H1 (cell line): ENCODE data around the gene CPA4. TPM values are rescaled to one million over a fixed set of nuclear protein-coding genes. Genes with fewer than 3 reads are reported as not detected.

Experiments used
- CTCF ChIA-PET: fragments of 300-600 bp; sonication (Branson Sonifier 250); formaldehyde crosslinking; loops from one replicate; lab custom pipeline; 2021; ENCODE audit not compliant: partially characterized antibody; lab: Charles Lee
- POLR2A ChIA-PET: fragments of 300-600 bp; sonication (Branson Sonifier 250); formaldehyde crosslinking; loops from one replicate; lab custom pipeline; 2021; ENCODE audit warnings: inconsistent platforms; ENCODE audit not compliant: partially characterized antibody; lab: Charles Lee
- DNase-seq, 2 experiments: peaks; one replicate each; pipeline versions ENCODE4 v3.0.0 to v3.0.0-alpha.2; 2010 to 2022; ENCODE audit warnings: low spot score in 2 of 2, low read depth in 1 of 2, mixed read lengths in 1 of 2
- FAIRE-seq: peaks from 2 replicates; lab custom pipeline; 2011; peaks lifted over from hg19 to GRCh38; lab: Jason Lieb, UNC
- H2AFZ ChIP-seq: 2 replicates; pipeline ENCODE4 v1.8.1; 2012; ENCODE audit warnings: low read length, inconsistent platforms
- H2AK5ac ChIP-seq: 2 replicates; pipeline ENCODE4 v1.6.1; 2013; ENCODE audit warnings: low read depth, low read length
- H2BK120ac ChIP-seq: replicated peaks from 2 replicates; pipeline ENCODE3; 2013; ENCODE audit warnings: low read depth, low read length, inconsistent platforms
- H2BK12ac ChIP-seq: 2 replicates; pipeline ENCODE4 v1.6.1; 2013; ENCODE audit warnings: low read depth, low read length
- H2BK15ac ChIP-seq: 2 replicates; pipeline ENCODE4 v1.6.1; 2013; ENCODE audit warnings: low read length
- H2BK20ac ChIP-seq: 2 replicates; pipeline ENCODE4 v1.6.1; 2013; ENCODE audit warnings: low read length
- H2BK5ac ChIP-seq: 2 replicates; pipeline ENCODE4 v1.6.1; 2013; ENCODE audit warnings: low read depth, low read length
- H3K14ac ChIP-seq: 2 replicates; pipeline ENCODE4 v1.6.1; 2013; ENCODE audit warnings: inconsistent platforms; ENCODE audit not compliant: insufficient read length
- H3K18ac ChIP-seq: 2 replicates; pipeline ENCODE4 v1.6.1; 2013; ENCODE audit warnings: low read length; ENCODE audit errors: extremely low read depth
- H3K23ac ChIP-seq: 2 replicates; pipeline ENCODE4 v1.6.1; 2013; ENCODE audit warnings: inconsistent platforms; ENCODE audit not compliant: insufficient read length
- H3K23me2 ChIP-seq: 2 replicates; pipeline ENCODE4 v1.6.1; 2013; ENCODE audit warnings: low read depth, low read length
- H3K27ac ChIP-seq: 2 replicates; pipeline ENCODE4 v1.6.1; 2011; ENCODE audit warnings: low read depth, low read length, inconsistent platforms
- H3K27me3 ChIP-seq, 4 experiments: replicated peaks in 1 of 4; 1 replicate in 1 of 4; 2 replicates in 3 of 4; pipeline versions ENCODE4 v1.6.1 to v1.8.1; 2011 to 2013; ENCODE audit warnings: low read length in 3 of 4, mild to moderate bottlenecking in 3 of 4, inconsistent platforms in 2 of 4, mixed read lengths in 2 of 4, moderate library complexity in 1 of 4; ENCODE audit not compliant: control insufficient read depth in 3 of 4, insufficient read depth in 3 of 4; ENCODE audit errors: extremely low read depth in 1 of 4
- H3K36me3 ChIP-seq, 4 experiments: 2 replicates each; pipeline versions ENCODE4 v1.6.1 to v1.8.1; 2011 to 2013; ENCODE audit warnings: mild to moderate bottlenecking in 4 of 4, low read length in 3 of 4, moderate library complexity in 2 of 4, control low read depth in 1 of 4, inconsistent platforms in 1 of 4; ENCODE audit not compliant: insufficient read depth in 4 of 4, control insufficient read depth in 2 of 4
- H3K4ac ChIP-seq: replicated peaks from 2 replicates; pipeline ENCODE3; 2013; ENCODE audit warnings: low read length, low read depth, mixed read lengths, inconsistent platforms; ENCODE audit not compliant: insufficient read length
- H3K4me1 ChIP-seq, 4 experiments: replicated peaks in 1 of 4; 1 replicate in 1 of 4; 2 replicates in 3 of 4; pipeline versions ENCODE4 v1.6.1 to v1.8.1; 2011 to 2013; ENCODE audit warnings: low read length in 3 of 4, inconsistent platforms in 2 of 4, mixed read lengths in 1 of 4; ENCODE audit not compliant: insufficient read depth in 4 of 4, control insufficient read depth in 3 of 4
- H3K4me2 ChIP-seq, 2 experiments: 2 replicates each; pipeline versions ENCODE4 v1.6.1 to v1.8.1; 2011 to 2013; ENCODE audit warnings: low read depth in 2 of 2, low read length in 2 of 2, control low read depth in 1 of 2, inconsistent platforms in 1 of 2, mild to moderate bottlenecking in 1 of 2; ENCODE audit not compliant: insufficient read depth in 1 of 2
- H3K4me3 ChIP-seq, 4 experiments: fragments of 200-600, 300-600 bp in 1 of 4; sonication (generic), shearing (Covaris generic), sonication (Bioruptor Twin) in 1 of 4; 2 replicates each; pipeline versions ENCODE4 v1.5.1 to v1.8.1; 2011 to 2016; ENCODE audit warnings: low read length in 4 of 4, low read depth in 3 of 4, control low read depth in 2 of 4, inconsistent platforms in 2 of 4, mild to moderate bottlenecking in 2 of 4, mixed read lengths in 1 of 4, moderate library complexity in 1 of 4; ENCODE audit not compliant: insufficient read depth in 2 of 4; ENCODE audit errors: extremely low read depth in 1 of 4
- H3K56ac ChIP-seq: replicated peaks from 2 replicates; pipeline ENCODE3; 2013; ENCODE audit warnings: low read depth, mild to moderate bottlenecking, mixed read lengths, low read length, inconsistent platforms; ENCODE audit not compliant: insufficient read length
- H3K79me1 ChIP-seq: 2 replicates; pipeline ENCODE4 v1.6.1; 2013; ENCODE audit warnings: low read depth, low read length, control low read depth
- H3K79me2 ChIP-seq, 2 experiments: 2 replicates each; pipeline versions ENCODE4 v1.6.1 to v1.8.1; 2012 to 2013; ENCODE audit warnings: low read length in 2 of 2, mild to moderate bottlenecking in 2 of 2, inconsistent platforms in 1 of 2; ENCODE audit not compliant: insufficient read depth in 2 of 2, control insufficient read depth in 1 of 2
- H3K9ac ChIP-seq, 4 experiments: replicated peaks in 1 of 4; 1 replicate in 1 of 4; 2 replicates in 3 of 4; pipeline versions ENCODE4 v1.6.1 to v1.8.1; 2011 to 2013; ENCODE audit warnings: low read depth in 3 of 4, low read length in 3 of 4, control low read depth in 2 of 4, mild to moderate bottlenecking in 2 of 4, moderate library complexity in 2 of 4, inconsistent platforms in 1 of 4; ENCODE audit errors: extremely low read depth in 1 of 4
- H3K9me3 ChIP-seq, 2 experiments: 2 replicates each; pipeline versions ENCODE4 v1.6.1 to v1.8.1; 2012 to 2013; ENCODE audit warnings: mild to moderate bottlenecking in 2 of 2, moderate library complexity in 2 of 2, control low read depth in 1 of 2, inconsistent platforms in 1 of 2, low read depth in 1 of 2, low read length in 1 of 2, mixed read lengths in 1 of 2; ENCODE audit not compliant: insufficient read depth in 2 of 2
- H4K20me1 ChIP-seq, 2 experiments: replicated peaks in 1 of 2; 2 replicates each; pipeline versions ENCODE3 to v1.8.1; 2011 to 2013; ENCODE audit warnings: inconsistent platforms in 2 of 2, low read length in 2 of 2, mild to moderate bottlenecking in 1 of 2; ENCODE audit not compliant: insufficient read depth in 2 of 2, control insufficient read depth in 1 of 2
- H4K5ac ChIP-seq: 2 replicates; pipeline ENCODE4 v1.6.1; 2013; ENCODE audit warnings: low read length, low read depth, mixed read lengths, inconsistent platforms; ENCODE audit not compliant: insufficient read length
- H4K8ac ChIP-seq: 2 replicates; pipeline ENCODE4 v1.8.0; 2013; ENCODE audit warnings: mild to moderate bottlenecking, moderate library complexity, low read length, inconsistent platforms; ENCODE audit not compliant: insufficient read depth; ENCODE audit errors: extremely low read depth
- H4K91ac ChIP-seq: replicated peaks from 2 replicates; pipeline ENCODE3; 2013; ENCODE audit warnings: low read length, mixed read lengths, inconsistent platforms; ENCODE audit not compliant: insufficient read length
- BACH1 ChIP-seq: IDR thresholded peaks from 2 replicates; pipeline ENCODE4 v1.6.1; 2012; ENCODE audit warnings: low read length, improper control_type of control experiment
- CHD1 ChIP-seq: IDR thresholded peaks from 2 replicates; pipeline ENCODE4 v1.6.1; 2012; ENCODE audit warnings: low read depth, low read length, improper control_type of control experiment
- POLR2AphosphoS5 ChIP-seq: IDR thresholded peaks from 2 replicates; pipeline ENCODE4 v1.6.1; 2011; ENCODE audit warnings: low read depth, low read length
- RNF2 ChIP-seq: fragments of 200-900, 300-1000 bp; sonication (generic); IDR thresholded peaks from 2 replicates; pipeline ENCODE4 v1.7.1; 2016; ENCODE audit warnings: borderline replicate concordance, low read depth, mild to moderate bottlenecking, antibody characterized with exemption, low read length; ENCODE audit not compliant: poor library complexity, severe bottlenecking; ENCODE audit errors: missing control alignments
- RXRA ChIP-seq: IDR thresholded peaks from 2 replicates; pipeline ENCODE4 v1.6.1; 2011; ENCODE audit warnings: low read depth, mild to moderate bottlenecking, low read length, moderate library complexity; ENCODE audit not compliant: insufficient read depth
- TBP ChIP-seq: IDR thresholded peaks from 2 replicates; pipeline ENCODE4 v1.6.1; 2011; ENCODE audit warnings: low read depth, low read length, improper control_type of control experiment
- WGBS, 2 experiments: shearing (Covaris generic) in 1 of 2; methylation state at CpG; one replicate each; pipeline versions ENCODE4 v1.1.6 to v1.1.7; 2013 to 2015; ENCODE audit warnings: low lambda C conversion rate in 2 of 2, mixed read lengths in 2 of 2, inconsistent platforms in 1 of 2, low coverage in 1 of 2, missing lambda C conversion rate in 1 of 2; ENCODE audit not compliant: insufficient replicate concordance in 2 of 2, insufficient coverage in 1 of 2, insufficient read length in 1 of 2; ENCODE audit errors: extremely low coverage in 1 of 2, missing lambda C conversion rate in 1 of 2; 5-methylcytosine and 5-hydroxymethylcytosine counted together
- polyA plus RNA-seq, 7 experiments: library from polyadenylated mRNA; depleted of rRNA in 3 of 7; stranded (reverse) in 5 of 7; unstranded in 2 of 7; fragments of >200 nt in 5 of 7; fragments of 200-250 nt in 2 of 7; gene quantifications; 1 replicate in 5 of 7; 2 replicates in 1 of 7; 4 replicates in 1 of 7; pipeline versions ENCODE4 v1.2.1 to v1.2.3, GENCODE V29; 2011 to 2013; ENCODE audit warnings: missing spikeins in 2 of 7, mixed read lengths in 2 of 7
- total RNA-seq: library from RNA; stranded (reverse); fragmentation: NEBNext Ultra II Directional; extraction: Animal tissue kit (Norgen Biotek cat#: 25700); gene quantifications from 2 replicates; pipeline ENCODE4 v1.2.1, GENCODE V29; 2021

Gene CPA4
- total and polyA plus RNA-seq, 2 of the 8 experiments (the other 6 are each of a cell fraction or from before 2014, with no cell fraction given): 0.03 TPM; not detected in 1

GRCh38 chr7:130290745-130291144, 2.2 kb upstream of the CPA4 start:
- no peak overlapping the region for H3K9ac ChIP-seq
- no peak overlapping the region for H3K27ac ChIP-seq

More at GRCh38 chr7:130290745-130291144, 2.2 kb upstream of the CPA4 start:
- no peak overlapping the region for H2AK5ac ChIP-seq
- no peaks in the 10 kb centered on the region for H4K20me1 ChIP-seq
- H2BK5ac ChIP-seq: no peak overlapping the region
- 0 out of 2 replicates have a peak overlapping the region, but pooled peaks have one; percentile 53 for H2BK15ac ChIP-seq
- no peak overlapping the region for H2BK120ac ChIP-seq
- H2BK12ac ChIP-seq: no peak overlapping the region
- TF ChIP-seq TBP (no peak), CHD1 (no peak), BACH1 (no peak), RXRA (no peak), POLR2AphosphoS5 (no peak), RNF2 (no peak)
- TF ChIP-seq, all 59 proteins: peak for 0
- no peak overlapping the region for H3K23ac ChIP-seq
- H2BK20ac ChIP-seq: no peak overlapping the region
- no peak overlapping the region for H3K4me2 ChIP-seq
- no peak overlapping the region for H4K91ac ChIP-seq
- H3K9me3 ChIP-seq: 0 out of 4 replicates have a peak, but pooled peaks cover 0 to 2% of the 10 kb centered on the region in 2 experiments
- no peaks in the 10 kb centered on the region for H3K79me1 ChIP-seq
- DNase-seq (no peak), FAIRE-seq (no peak)
- no peaks in the 10 kb centered on the region for H3K23me2 ChIP-seq
- no peak overlapping the region for H4K8ac ChIP-seq
- no peaks in the 10 kb centered on the region for H3K4me1 ChIP-seq
- H3K18ac ChIP-seq: no peak overlapping the region
- no peak overlapping the region for H3K56ac ChIP-seq
- WGBS, 2 experiments: 81% methylated on average over 6 of the region's 6 CpGs; no CpG with 5 or more reads in 1 of the 2 experiments
- H3K14ac ChIP-seq: no peak overlapping the region
- ChIA-PET POLR2A (no interaction called here), CTCF (no interaction called here)
- H4K5ac ChIP-seq: no peak overlapping the region
- H3K4ac ChIP-seq: no peak overlapping the region
- H2AFZ ChIP-seq: no peak overlapping the region
- H3K79me2 ChIP-seq: no peaks in the 10 kb centered on the region
- no peak overlapping the region for H3K4me3 ChIP-seq
- H3K27me3 ChIP-seq: no peaks in the 10 kb centered on the region
- no peaks in the 10 kb centered on the region for H3K36me3 ChIP-seq
